Liver (tissue), 9 donors: ENCODE data around the gene MFAP2. TPM values are rescaled to one million over a fixed set of nuclear protein-coding genes. Genes with fewer than 3 reads are reported as not detected.

Source experiments
- DNase-seq: peaks from one replicate; pipeline ENCODE4 v3.0.0-alpha.2; 2017; ENCODE audit warnings: low spot score
- H3K27ac ChIP-seq, 2 donors: one replicate each; pipeline ENCODE4 v1.7.0; 2013; ENCODE audit warnings: inconsistent platforms in 2 of 2, low read length in 2 of 2, control low read depth in 1 of 2, low read depth in 1 of 2, mild to moderate bottlenecking in 1 of 2
- H3K27me3 ChIP-seq, 4 donors: one replicate each; pipeline versions ENCODE4 v1.6.1 to v1.7.0; 2013; ENCODE audit warnings: low read length in 3 of 4, inconsistent platforms in 1 of 4, mild to moderate bottlenecking in 1 of 4, moderate library complexity in 1 of 4; ENCODE audit not compliant: control insufficient read depth in 4 of 4, insufficient read depth in 4 of 4
- H3K36me3 ChIP-seq, 4 donors: one replicate each; pipeline versions ENCODE4 v1.6.1 to v1.7.0; 2013; ENCODE audit warnings: low read length in 3 of 4, mild to moderate bottlenecking in 3 of 4, low read depth in 1 of 4, moderate library complexity in 1 of 4; ENCODE audit not compliant: control insufficient read depth in 4 of 4, insufficient read depth in 3 of 4
- H3K4me1 ChIP-seq, 4 donors: one replicate each; pipeline versions ENCODE4 v1.6.1 to v1.7.0; 2013; ENCODE audit warnings: low read length in 3 of 4, mild to moderate bottlenecking in 3 of 4, moderate library complexity in 1 of 4; ENCODE audit not compliant: control insufficient read depth in 4 of 4, insufficient read depth in 4 of 4
- H3K4me3 ChIP-seq, 3 donors: one replicate each; pipeline versions ENCODE4 v1.6.1 to v1.7.0; 2013; ENCODE audit warnings: low read length in 3 of 3, control low read depth in 1 of 3, low read depth in 1 of 3, mild to moderate bottlenecking in 1 of 3
- H3K9ac ChIP-seq, 2 donors: one replicate each; pipeline ENCODE4 v1.7.0; 2013; ENCODE audit warnings: low read length in 2 of 2, mild to moderate bottlenecking in 2 of 2, moderate library complexity in 2 of 2, control low read depth in 1 of 2, low read depth in 1 of 2
- H3K9me3 ChIP-seq, 4 donors: one replicate each; pipeline versions ENCODE4 v1.6.1 to v1.7.0; 2013; ENCODE audit warnings: low read length in 3 of 4; ENCODE audit not compliant: control insufficient read depth in 4 of 4
- ATF3 ChIP-seq: IDR thresholded peaks from 2 replicates; pipeline ENCODE4 v1.6.1; 2016; ENCODE audit warnings: antibody characterized with exemption
- CTCF ChIP-seq: fragments of 150-350 bp; IDR thresholded peaks from 2 replicates; pipeline ENCODE4 v1.5.1; 2017; ENCODE audit warnings: improper control_type of control experiment, low read depth, low read length; ENCODE audit not compliant: missing input control
- FOXA1 ChIP-seq: IDR thresholded peaks from 2 replicates; pipeline ENCODE4 v1.6.1; 2016; ENCODE audit warnings: antibody characterized with exemption
- FOXA2 ChIP-seq: IDR thresholded peaks from 2 replicates; pipeline ENCODE4 v1.6.1; 2016; ENCODE audit warnings: antibody characterized with exemption
- HNF4A ChIP-seq, 2 donors: conservative IDR thresholded peaks; 2 replicates each; pipeline ENCODE4 v1.6.1; 2016; ENCODE audit warnings: antibody characterized with exemption in 2 of 2, mild to moderate bottlenecking in 2 of 2
- HNF4G ChIP-seq: IDR thresholded peaks from 2 replicates; pipeline ENCODE4 v1.6.1; 2016; ENCODE audit warnings: antibody characterized with exemption
- JUND ChIP-seq, 2 donors: IDR thresholded peaks; 2 replicates each; pipeline ENCODE4 v1.6.1; 2016; ENCODE audit warnings: antibody characterized with exemption in 2 of 2
- NR2F2 ChIP-seq: IDR thresholded peaks from 2 replicates; pipeline ENCODE4 v1.6.1; 2016; ENCODE audit warnings: antibody characterized with exemption
- RAD21 ChIP-seq, 2 donors: IDR thresholded peaks; 2 replicates each; pipeline ENCODE4 v1.6.1; 2016; ENCODE audit warnings: antibody characterized with exemption in 2 of 2, mild to moderate bottlenecking in 2 of 2
- REST ChIP-seq: IDR thresholded peaks from 2 replicates; pipeline ENCODE4 v1.6.1; 2016; ENCODE audit warnings: antibody characterized with exemption, mild to moderate bottlenecking
- RXRA ChIP-seq, 2 donors: IDR thresholded peaks; 2 replicates each; pipeline ENCODE4 v1.6.1; 2017 to 2018; ENCODE audit warnings: antibody characterized with exemption in 2 of 2, mild to moderate bottlenecking in 1 of 2
- SP1 ChIP-seq: IDR thresholded peaks from 2 replicates; pipeline ENCODE4 v1.6.1; 2018; ENCODE audit warnings: antibody characterized with exemption, mild to moderate bottlenecking
- TAF1 ChIP-seq: conservative IDR thresholded peaks from 2 replicates; pipeline ENCODE4 v1.6.1; 2016; ENCODE audit warnings: antibody characterized with exemption, mild to moderate bottlenecking
- YY1 ChIP-seq: IDR thresholded peaks from 2 replicates; pipeline ENCODE4 v1.6.1; 2016; ENCODE audit warnings: antibody characterized with exemption, mild to moderate bottlenecking
- ZBTB33 ChIP-seq: IDR thresholded peaks from 2 replicates; pipeline ENCODE4 v1.6.1; 2016; ENCODE audit warnings: antibody characterized with exemption
- WGBS: extraction: QIAGEN DNeasy Blood & Tissue Kit; methylation state at CpG from one replicate; pipeline ENCODE4 v1.1.7; 2013; 5-methylcytosine and 5-hydroxymethylcytosine counted together
- polyA plus RNA-seq, 2 donors: library from polyadenylated mRNA; stranded (reverse) in 1 of 2; unstranded in 1 of 2; fragments of 200-250 nt in 1 of 2; fragments of >200 nt in 1 of 2; fragmentation: Nextera tagmentation in 1 of 2; extraction: Ambion mirVana in 1 of 2; gene quantifications; one replicate each; pipeline versions ENCODE4 v1.2.1 to v1.2.3, GENCODE V29; 2013 to 2015
- total RNA-seq, 2 donors: library from RNA; depleted of rRNA; stranded (reverse); fragments of >200 nt; gene quantifications; one replicate each; pipeline ENCODE4 v1.2.3, GENCODE V29; 2014
- donor health status: healthy.
- donor health status: healthy.
- donor health status: healthy.
- donor health status: healthy.
- donor health status: healthy.

The MFAP2 gene
- total and polyA plus RNA-seq, 4 donors, result 0.25 to 1.4 (median 0.74) TPM

GRCh38 chr1:16986113-16986512, 5.7 kb upstream of the MFAP2 start:
- TF ChIP-seq FOXA1, result no peak
- no peak for TF ChIP-seq CTCF
- no peak for TF ChIP-seq ZBTB33
- no peak for TF ChIP-seq HNF4A (conservative IDR thresholded peaks at IDR 0.05)
- no peak for TF ChIP-seq JUND (IDR thresholded peaks at IDR 0.05)
- no peak for TF ChIP-seq RAD21 (IDR thresholded peaks at IDR 0.05)
- no peak for TF ChIP-seq HNF4G
- TF ChIP-seq RXRA (IDR thresholded peaks at IDR 0.05), result no peak
- TF ChIP-seq SP1, result no peak
- no peak for TF ChIP-seq NR2F2
- TF ChIP-seq REST, result no peak
- H3K36me3 ChIP-seq, result peaks cover 0 to 22% (median 8%) of the 10 kb centered on the region in 4 donors

GRCh38 chr1:16984717-16985116, 4.3 kb upstream of the MFAP2 start:
- H3K9me3 ChIP-seq, result no peaks in the 10 kb centered on the region
- DNase-seq, result no peak
- 68% methylated on average over 7 of the region's 7 CpGs for WGBS
- no peak overlapping the region for H3K4me3 ChIP-seq
- H3K4me1 ChIP-seq, result peaks cover 0 to 4% (median 0%) of the 10 kb centered on the region in 4 donors
- peaks cover 0 to 18% (median 7%) of the 10 kb centered on the region in 4 donors for H3K36me3 ChIP-seq
- no peak overlapping the region for H3K27ac ChIP-seq
- peaks cover 0 to 2% (median 0%) of the 10 kb centered on the region in 4 donors for H3K27me3 ChIP-seq
- no peak overlapping the region for H3K9ac ChIP-seq
- TF ChIP-seq JUND (IDR thresholded peaks at IDR 0.05), result no peak
- no peak for TF ChIP-seq SP1
- no peak for TF ChIP-seq REST
- TF ChIP-seq CTCF, result no peak
- no peak for TF ChIP-seq RXRA (IDR thresholded peaks at IDR 0.05)
- TF ChIP-seq RAD21 (IDR thresholded peaks at IDR 0.05), result no peak
- no peak for TF ChIP-seq HNF4G
- TF ChIP-seq FOXA1, result no peak
- no peak for TF ChIP-seq ZBTB33
- no peak for TF ChIP-seq NR2F2
- no peak for TF ChIP-seq ATF3
- no peak for TF ChIP-seq TAF1
- TF ChIP-seq YY1, result no peak
- TF ChIP-seq FOXA2, result no peak

More at GRCh38 chr1:16986113-16986512, 5.7 kb upstream of the MFAP2 start:
- Histone ChIP-seq H3K4me3 (no peak overlapping the region), H3K9me3 (no peaks in the 10 kb centered on the region), H3K27ac (no peak overlapping the region), H3K4me1 (no peaks in the 10 kb centered on the region), H3K27me3 (no peaks in the 10 kb centered on the region), H3K9ac (no peak overlapping the region)
- DNase-seq, result no peak
- 91% methylated on average over 19 of the region's 19 CpGs for WGBS
